Measurements from ENCODE around the gene SH3RF1. TPM values are rescaled to one million over a fixed set of nuclear protein-coding genes. Genes with fewer than 3 reads are reported as not detected.

The SH3RF1 gene
- total and polyA plus RNA-seq, 11 donors = 1.7 to 17.2 (median 8.9) TPM

DNA sequence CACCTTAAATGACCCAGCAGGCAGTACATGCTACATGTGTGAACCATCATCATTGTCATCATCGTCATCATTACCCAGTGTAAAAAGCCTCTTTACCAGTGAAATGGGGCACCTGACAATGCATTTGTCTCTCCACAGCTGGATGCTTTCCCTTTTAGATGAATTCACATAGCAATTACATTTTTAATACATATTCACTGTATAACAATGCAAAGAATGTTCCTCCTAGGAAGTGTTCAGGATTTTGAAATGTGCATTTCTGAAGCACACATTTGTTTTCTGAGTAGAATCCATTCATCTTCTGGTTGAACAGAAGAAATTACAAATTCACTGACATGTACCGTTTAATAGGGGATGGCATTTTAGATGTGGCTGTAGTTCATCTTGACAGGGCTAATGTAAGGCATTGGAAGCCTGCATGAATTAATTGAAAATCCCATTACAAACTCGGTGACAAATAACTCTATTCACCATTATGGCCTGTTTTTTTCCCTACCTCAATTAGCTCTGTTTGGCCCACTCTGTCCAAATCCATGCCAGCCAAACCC lies 111.1 kb downstream of the SH3RF1 start:
- peaks cover 0 to 17% (median 8%) of the 10 kb centered on the region in 9 donors for H3K36me3 ChIP-seq
- ATAC-seq (no peak), DNase-seq (no peak)
- peaks cover 0 to 27% (median 5%) of the 10 kb centered on the region in 12 donors for H3K4me1 ChIP-seq
- no peak overlapping the region for H3K27ac ChIP-seq
- H3K27me3 ChIP-seq = no peaks in the 10 kb centered on the region
- intact Hi-C loops (cut with DNase I) = no loop called here
- no peak overlapping the region for H3K4me3 ChIP-seq
- H3K9me3 ChIP-seq = no peaks in the 10 kb centered on the region
- TF ChIP-seq POLR2A (IDR thresholded peaks at IDR 0.05) = no peak
- TF ChIP-seq, protein P1, sequence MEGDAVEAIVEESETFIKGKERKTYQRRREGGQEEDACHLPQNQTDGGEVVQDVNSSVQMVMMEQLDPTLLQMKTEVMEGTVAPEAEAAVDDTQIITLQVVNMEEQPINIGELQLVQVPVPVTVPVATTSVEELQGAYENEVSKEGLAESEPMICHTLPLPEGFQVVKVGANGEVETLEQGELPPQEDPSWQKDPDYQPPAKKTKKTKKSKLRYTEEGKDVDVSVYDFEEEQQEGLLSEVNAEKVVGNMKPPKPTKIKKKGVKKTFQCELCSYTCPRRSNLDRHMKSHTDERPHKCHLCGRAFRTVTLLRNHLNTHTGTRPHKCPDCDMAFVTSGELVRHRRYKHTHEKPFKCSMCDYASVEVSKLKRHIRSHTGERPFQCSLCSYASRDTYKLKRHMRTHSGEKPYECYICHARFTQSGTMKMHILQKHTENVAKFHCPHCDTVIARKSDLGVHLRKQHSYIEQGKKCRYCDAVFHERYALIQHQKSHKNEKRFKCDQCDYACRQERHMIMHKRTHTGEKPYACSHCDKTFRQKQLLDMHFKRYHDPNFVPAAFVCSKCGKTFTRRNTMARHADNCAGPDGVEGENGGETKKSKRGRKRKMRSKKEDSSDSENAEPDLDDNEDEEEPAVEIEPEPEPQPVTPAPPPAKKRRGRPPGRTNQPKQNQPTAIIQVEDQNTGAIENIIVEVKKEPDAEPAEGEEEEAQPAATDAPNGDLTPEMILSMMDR (IDR thresholded peaks at IDR 0.05) = no peak
- 86 to 93% (median 90%) methylated on average over 3 of the region's 3 CpGs for WGBS, 4 donors

DNA sequence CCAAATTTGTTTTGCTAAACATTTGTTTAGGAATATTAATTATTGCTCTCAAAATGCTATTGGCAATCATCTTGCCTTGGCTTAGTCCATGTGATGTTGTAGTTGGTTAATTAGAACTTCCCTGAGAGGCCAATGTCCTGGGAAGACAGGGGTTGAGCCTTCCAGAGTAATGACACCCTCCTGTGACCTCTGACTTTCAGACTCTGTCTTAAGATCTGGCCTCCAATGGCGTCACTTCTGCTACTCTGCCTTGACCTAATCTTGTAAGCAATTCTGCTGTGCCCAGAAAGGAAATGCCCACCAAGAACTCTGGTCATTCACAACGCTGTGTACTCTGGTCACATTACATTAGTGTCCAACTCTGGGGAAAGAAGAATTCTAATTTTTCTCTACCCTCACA lies 111.9 kb downstream of the SH3RF1 start:
- Histone ChIP-seq H3K36me3 (peaks cover 0 to 23% (median 13%) of the 10 kb centered on the region in 9 donors), H3K27me3 (no peaks in the 10 kb centered on the region), H3K27ac (no peak overlapping the region), H3K4me1 (peaks cover 0 to 31% (median 2%) of the 10 kb centered on the region in 12 donors), H3K4me3 (no peak overlapping the region), H3K9me3 (no peaks in the 10 kb centered on the region)
- WGBS, 4 donors = 89 to 97% (median 95%) methylated on average over 2 of the region's 2 CpGs
- ATAC-seq (no peak), DNase-seq (no peak)
- intact Hi-C loops (cut with DNase I) = no loop called here
- no peak for TF ChIP-seq POLR2A (IDR thresholded peaks at IDR 0.05)
- TF ChIP-seq, protein P1 (IDR thresholded peaks at IDR 0.05) = no peak

DNA sequence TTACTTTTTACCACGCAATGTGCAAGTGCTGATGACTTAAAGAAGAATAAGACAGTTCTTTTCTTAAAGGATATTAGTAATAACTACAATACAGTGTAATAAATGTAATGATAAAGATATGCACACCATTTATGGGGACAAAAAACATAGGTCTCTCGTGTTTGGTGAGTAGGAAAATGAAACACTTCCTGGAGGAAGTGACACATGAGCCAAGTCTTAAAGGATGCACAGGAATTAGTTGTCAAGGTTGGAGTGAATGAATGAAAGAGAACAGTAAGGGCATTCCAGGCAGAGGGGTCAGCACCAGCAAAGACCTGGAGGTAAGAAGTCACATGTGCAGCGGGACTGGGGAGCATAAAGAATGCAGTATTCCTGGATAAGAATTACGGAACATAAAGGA lies 112.7 kb downstream of the SH3RF1 start:
- no peaks in the 10 kb centered on the region for H3K9me3 ChIP-seq
- H3K4me3 ChIP-seq = no peak overlapping the region
- H3K27me3 ChIP-seq = no peaks in the 10 kb centered on the region
- H3K36me3 ChIP-seq = peaks cover 0 to 31% (median 13%) of the 10 kb centered on the region in 9 donors
- no peak for ATAC-seq
- H3K4me1 ChIP-seq = peaks cover 0 to 31% (median 2%) of the 10 kb centered on the region in 12 donors
- DNase-seq = no peak
- TF ChIP-seq, protein P1 (IDR thresholded peaks at IDR 0.05) = no peak
- TF ChIP-seq POLR2A (IDR thresholded peaks at IDR 0.05) = no peak
- intact Hi-C loops (cut with DNase I) = no loop called here
- WGBS, 4 donors = 89 to 92% (median 90%) methylated on average over 4 of the region's 4 CpGs
- H3K27ac ChIP-seq = no peak overlapping the region

DNA sequence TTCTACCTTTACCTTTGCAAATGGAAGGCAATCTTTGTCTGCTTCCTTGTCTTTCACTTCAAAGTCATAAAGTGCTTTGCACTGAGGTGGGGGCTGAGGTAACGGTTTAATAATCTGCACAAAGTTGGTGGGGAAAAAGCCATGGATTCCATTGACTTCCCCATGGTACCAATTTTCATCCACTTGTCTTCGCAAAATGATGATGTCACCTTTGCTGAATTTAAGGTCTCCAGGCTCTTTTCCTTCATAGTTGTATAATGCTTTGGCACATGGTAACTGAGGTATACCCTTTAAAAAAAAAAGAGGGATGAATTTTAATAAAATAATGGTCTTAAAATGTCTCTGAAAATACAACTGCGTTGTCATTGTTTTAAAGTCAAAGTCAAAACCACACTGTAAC lies 114.4 kb downstream of the SH3RF1 start:
- peaks cover 0 to 31% (median 2%) of the 10 kb centered on the region in 12 donors for H3K4me1 ChIP-seq
- peaks cover 0 to 40% (median 13%) of the 10 kb centered on the region in 9 donors for H3K36me3 ChIP-seq
- no peak for TF ChIP-seq POLR2A (IDR thresholded peaks at IDR 0.05)
- TF ChIP-seq, protein P1 (IDR thresholded peaks at IDR 0.05) = no peak
- H3K4me3 ChIP-seq = no peak overlapping the region
- 97 to 99% (median 98%) methylated on average over 3 of the region's 3 CpGs for WGBS, 4 donors
- no peak overlapping the region for H3K27ac ChIP-seq
- no peaks in the 10 kb centered on the region for H3K9me3 ChIP-seq
- intact Hi-C loops (cut with DNase I) = no loop called here
- no peaks in the 10 kb centered on the region for H3K27me3 ChIP-seq
- ATAC-seq = no peak
- DNase-seq = no peak
